HepG2 (cell line): Measurements from ENCODE around the gene ELAVL3. TPM values are rescaled to one million over a fixed set of nuclear protein-coding genes. Genes with fewer than 3 reads are reported as not detected.

ENCODE experiments used
- ATAC-seq: fragments of 200-7000 bp; cut with Tn5 transposase; 3 replicates; pipeline ENCODE4 v1.9.1; 2020; ENCODE audit warnings: mild to moderate bottlenecking, moderate library complexity
- BruUV-seq: library from RNA; stranded (reverse); fragments of 400-500 nt; replicated peaks from 2 replicates; lab custom pipeline; 2021; lab: Mats Ljungman, UMichigan
- CTCF ChIA-PET: fragments of 300-600 bp; formaldehyde crosslinking; extraction: SDS; loops from one replicate; lab custom pipeline; 2021; ENCODE audit warnings: low total read pairs, inconsistent platforms, low intra/inter-chr PET ratio; lab: Yijun Ruan, JAX
- POLR2A ChIA-PET: fragments of 350-600 bp; sonication (Branson Sonifier 250); formaldehyde crosslinking; loops from one replicate; lab custom pipeline; 2020; ENCODE audit warnings: antibody characterized with exemption, inconsistent platforms; lab: Yijun Ruan, JAX
- DNase-seq: peaks from one replicate; pipeline ENCODE4 v3.0.0-alpha.2; 2015; ENCODE audit warnings: low spot score
- FAIRE-seq: peaks from 3 replicates; lab custom pipeline; 2011; peaks lifted over from hg19 to GRCh38; lab: Jason Lieb, UNC
- H2AFZ ChIP-seq: one replicate; pipeline ENCODE4 v1.6.1; 2011; ENCODE audit warnings: low read length, inconsistent platforms
- H3K27ac ChIP-seq: fragments of 300-600 bp; 3 replicates; pipeline ENCODE4 v1.8.0; 2011; ENCODE audit warnings: mixed run types, mild to moderate bottlenecking, mixed read lengths, low read length, inconsistent platforms; ENCODE audit not compliant: insufficient read depth; ENCODE audit errors: extremely low read length
- H3K27me3 ChIP-seq, 2 experiments: fragments of 200-600 bp in 1 of 2; 2 replicates in 1 of 2; 3 replicates in 1 of 2; pipeline versions ENCODE4 v1.6.0 to v1.8.0; 2011; ENCODE audit warnings: low read length in 2 of 2, mild to moderate bottlenecking in 2 of 2, moderate library complexity in 2 of 2, inconsistent platforms in 1 of 2; ENCODE audit not compliant: insufficient read depth in 2 of 2, control insufficient read depth in 1 of 2
- H3K36me3 ChIP-seq, 2 experiments: fragments of 200-600 bp in 1 of 2; replicated peaks in 1 of 2; 2 replicates in 1 of 2; 3 replicates in 1 of 2; pipeline versions ENCODE4 v1.5.1 to v1.8.0; 2011; ENCODE audit warnings: low read length in 2 of 2, inconsistent platforms in 1 of 2; ENCODE audit not compliant: insufficient read depth in 2 of 2, control insufficient read depth in 1 of 2
- H3K4me1 ChIP-seq: 2 replicates; pipeline ENCODE4 v1.5.1; 2012; ENCODE audit warnings: low read length, inconsistent platforms; ENCODE audit not compliant: insufficient read depth
- H3K4me2 ChIP-seq: 2 replicates; pipeline ENCODE4 v1.6.0; 2011; ENCODE audit warnings: low read depth, low read length, inconsistent platforms
- H3K4me3 ChIP-seq, 3 experiments: fragments of 200-600 bp in 1 of 3; sonication (generic), shearing (Covaris generic) in 1 of 3; replicated peaks in 1 of 3; 2 replicates each; pipeline ENCODE4 v1.5.1; 2011 to 2016; ENCODE audit warnings: low read length in 3 of 3, inconsistent platforms in 2 of 3, low read depth in 2 of 3, mild to moderate bottlenecking in 2 of 3, control low read depth in 1 of 3, mixed read lengths in 1 of 3; ENCODE audit not compliant: insufficient read depth in 1 of 3
- H3K79me2 ChIP-seq: one replicate; pipeline ENCODE4 v1.6.1; 2011; ENCODE audit warnings: low read length, inconsistent platforms; ENCODE audit not compliant: insufficient read depth
- H3K9ac ChIP-seq: 2 replicates; pipeline ENCODE4 v1.6.0; 2011; ENCODE audit warnings: mild to moderate bottlenecking, low read depth, low read length, inconsistent platforms; ENCODE audit not compliant: insufficient read depth
- H3K9me3 ChIP-seq: 2 replicates; pipeline ENCODE4 v1.5.1; 2012; ENCODE audit warnings: mild to moderate bottlenecking, low read length
- H4K20me1 ChIP-seq: 2 replicates; pipeline ENCODE4 v1.6.0; 2011; ENCODE audit warnings: inconsistent platforms, mild to moderate bottlenecking, low read length, moderate library complexity; ENCODE audit not compliant: insufficient read depth
- AGO2 ChIP-seq: fragments of 200-400 bp; formaldehyde crosslinking; optimal IDR thresholded peaks from 2 replicates; pipeline ENCODE3; 2017; ENCODE audit warnings: mild to moderate bottlenecking, low read depth, low read length, moderate library complexity
- POLR2G ChIP-seq: fragments of 200-400 bp; formaldehyde crosslinking; IDR thresholded peaks from 2 replicates; pipeline ENCODE4 v1.6.1; 2018; ENCODE audit warnings: mild to moderate bottlenecking, low read depth, low read length, moderate library complexity
- REXO4 ChIP-seq: sonication (generic); formaldehyde crosslinking; IDR thresholded peaks from 2 replicates; pipeline ENCODE4 v1.8.0; 2022; ENCODE audit warnings: missing genetic modification reagents, mild to moderate bottlenecking, borderline replicate concordance
- ZNF614 ChIP-seq: IDR thresholded peaks from 2 replicates; pipeline ENCODE4 v1.6.1; 2018; ENCODE audit warnings: missing biosample characterization, missing genetic modification reagents, inconsistent platforms, borderline replicate concordance
- ZNF788 ChIP-seq: sonication (generic); formaldehyde crosslinking; IDR thresholded peaks from 2 replicates; pipeline ENCODE4 v1.5.0; 2020; ENCODE audit warnings: mild to moderate bottlenecking, missing genetic modification reagents, borderline replicate concordance
- WGBS: methylation state at CpG from one replicate; pipeline ENCODE4 v1.1.6; 2017; ENCODE audit warnings: low lambda C conversion rate; 5-methylcytosine and 5-hydroxymethylcytosine counted together
- in situ Hi-C: cut with HindIII; loops from 2 replicates; pipeline ENCODE4 v1.10.0; 2017; ENCODE audit warnings: low pct_unique_long_range_greater_than_20kb; ENCODE audit not compliant: extremely low pct_ligation_motif_present
- intact Hi-C: fragments of 100-400 bp; cut with micrococcal nuclease; formaldehyde crosslinking; loops from one replicate; pipeline ENCODE4 v1.10.0; 2022; ENCODE audit not compliant: unreplicated experiment
- polyA plus RNA-seq, 8 experiments: library from polyadenylated mRNA; depleted of rRNA in 3 of 8; stranded (reverse) in 7 of 8; unstranded in 1 of 8; fragments of >200 nt; fragmentation: Illumina TruSeq in 4 of 8; extraction: Trizol in 4 of 8; gene quantifications; 2 replicates each; pipeline versions ENCODE4 v1.2.1 to v1.2.3, GENCODE V29; 2011 to 2016; ENCODE audit warnings: low read depth in 4 of 8, missing spikeins in 1 of 8, mixed read lengths in 1 of 8; ENCODE audit not compliant: insufficient read depth in 1 of 8
- total RNA-seq, 5 experiments: library from RNA; depleted of rRNA; stranded (reverse); fragments of >200 nt; fragmentation: Illumina TruSeq; extraction: Trizol; gene quantifications; 2 replicates each; pipeline ENCODE4 v1.2.3, GENCODE V29; 2016; ENCODE audit warnings: low read depth in 1 of 5

ELAVL3 gene
- total and polyA plus RNA-seq, 2 of the 13 experiments (the other 11 are each of a cell fraction or from before 2014, with no cell fraction given), result 0.03 TPM; not detected in 1

- TF ChIP-seq ZNF788 (CRISPR knock-in tag), result no peak
- no peak for TF ChIP-seq REXO4 (CRISPR knock-in tag)
Measured at GRCh38 chr19:11451327-11451870, 29.4 kb downstream of the ELAVL3 start (continued).

- no peak overlapping the region for H3K27ac ChIP-seq
- H3K4me3 ChIP-seq, result no peak overlapping the region
- H3K4me2 ChIP-seq, result no peak overlapping the region
- TF ChIP-seq POLR2G, result 0 out of 2 replicates have a peak, but pooled peaks have one; percentile 19
- no peak for TF ChIP-seq ZNF614 (CRISPR knock-in tag)
- peak; percentile 78 for TF ChIP-seq AGO2
- H3K4me1 ChIP-seq, result peaks cover 18% of the 10 kb centered on the region
- 96% methylated on average over 15 of the region's 21 CpGs for WGBS
- in situ Hi-C loops, result loop anchor here (10.0 kb wide), 1 partner anchor 166 kb away; no protein-coding TSS in a partner anchor
- FAIRE-seq (no peak), ATAC-seq (no peak), DNase-seq (no peak)
- H3K79me2 ChIP-seq, result no peaks in the 10 kb centered on the region
- intact Hi-C loops, result no loop called here
- no peak overlapping the region for H2AFZ ChIP-seq
- POLR2A ChIA-PET, result interaction anchor here (1.3 kb wide), 1 partner anchor 10 kb away, joined by 4 read pairs; no protein-coding TSS in a partner anchor
- peaks cover 0 to 2% of the 10 kb centered on the region in 2 experiments; a peak in 1 of 5 replicates for H3K27me3 ChIP-seq
- no TSS peak for BruUV-seq
- H3K9ac ChIP-seq, result no peak overlapping the region
- CTCF ChIA-PET, result no interaction called here
- H3K9me3 ChIP-seq, result no peaks in the 10 kb centered on the region
- peaks cover 12 to 24% of the 10 kb centered on the region in 2 experiments; a peak in 3 of 5 replicates for H3K36me3 ChIP-seq
- H4K20me1 ChIP-seq, result peaks cover 6% of the 10 kb centered on the region; the same call in 1 of the 2 replicates
Measured at GRCh38 chr19:11450570-11451326, 30.1 kb downstream of the ELAVL3 start.
